ENCODE results near the gene LCNL1.

The LCNL1 gene

GRCh38 chr9:136960212-136960937 lies 22.4 kb upstream of the LCNL1 start:
- DNase-seq: no peak
- TF ChIP-seq POLR2A (IDR thresholded peaks at IDR 0.05; ENCODE audit: low read length) (no peak), GATA1 (IDR thresholded peaks at IDR 0.05; ENCODE audit: low read depth, low read length) (no peak)

- DNase-seq: no peak
Measured at GRCh38 chr9:136960938-136961275, 21.9 kb upstream of the LCNL1 start.

GRCh38 chr9:136961279-136962065 lies 21.3 kb upstream of the LCNL1 start:
- TF ChIP-seq POLR2A (IDR thresholded peaks at IDR 0.05; ENCODE audit: low read length) (no peak), GATA1 (IDR thresholded peaks at IDR 0.05; ENCODE audit: low read depth, low read length) (no peak)
- DNase-seq: no peak

More at GRCh38 chr9:136960938-136961275, 21.9 kb upstream of the LCNL1 start:
- TF ChIP-seq GATA1 (IDR thresholded peaks at IDR 0.05; ENCODE audit: low read depth, low read length) (no peak), POLR2A (IDR thresholded peaks at IDR 0.05; ENCODE audit: low read length) (no peak)

GRCh38 chr9:136962163-136962562 lies 20.6 kb upstream of the LCNL1 start:
- no peak for DNase-seq
- TF ChIP-seq POLR2A (IDR thresholded peaks at IDR 0.05; ENCODE audit: low read length) (no peak), GATA1 (IDR thresholded peaks at IDR 0.05; ENCODE audit: low read depth, low read length) (no peak)

GRCh38 chr9:136962701-136963248 lies 20.0 kb upstream of the LCNL1 start:
- no peak for DNase-seq
- TF ChIP-seq GATA1 (IDR thresholded peaks at IDR 0.05; ENCODE audit: low read depth, low read length) (no peak), POLR2A (IDR thresholded peaks at IDR 0.05; ENCODE audit: low read length) (no peak)

GRCh38 chr9:136963341-136963740 lies 19.5 kb upstream of the LCNL1 start:
- no peak for TF ChIP-seq POLR2A (IDR thresholded peaks at IDR 0.05; ENCODE audit: low read length)
- TF ChIP-seq GATA1 (IDR thresholded peaks at IDR 0.05; ENCODE audit: low read depth, low read length): no peak
- no peak for DNase-seq

GRCh38 chr9:136963751-136964150 lies 19.0 kb upstream of the LCNL1 start:
- no peak for TF ChIP-seq GATA1 (IDR thresholded peaks at IDR 0.05; ENCODE audit: low read depth, low read length)
- TF ChIP-seq POLR2A (IDR thresholded peaks at IDR 0.05; ENCODE audit: low read length): no peak
- DNase-seq: no peak

GRCh38 chr9:136964171-136964689 lies 18.6 kb upstream of the LCNL1 start:
- peak in 1 of 2 experiments; percentile 29 for DNase-seq
- TF ChIP-seq POLR2A (IDR thresholded peaks at IDR 0.05; ENCODE audit: low read length) (no peak), GATA1 (IDR thresholded peaks at IDR 0.05; ENCODE audit: low read depth, low read length) (no peak)

GRCh38 chr9:136964833-136965422 lies 17.9 kb upstream of the LCNL1 start:
- TF ChIP-seq POLR2A (IDR thresholded peaks at IDR 0.05; ENCODE audit: low read length) (no peak), GATA1 (IDR thresholded peaks at IDR 0.05; ENCODE audit: low read depth, low read length) (no peak)

GRCh38 chr9:136965771-136966484 lies 16.9 kb upstream of the LCNL1 start:
- DNase-seq: no peak
- TF ChIP-seq GATA1 (IDR thresholded peaks at IDR 0.05; ENCODE audit: low read depth, low read length) (no peak), POLR2A (IDR thresholded peaks at IDR 0.05; ENCODE audit: low read length) (no peak)

More at GRCh38 chr9:136964833-136965422, 17.9 kb upstream of the LCNL1 start:
- DNase-seq: no peak

GRCh38 chr9:136968333-136969127 lies 14.3 kb upstream of the LCNL1 start:
- no peak for DNase-seq
- TF ChIP-seq GATA1 (IDR thresholded peaks at IDR 0.05; ENCODE audit: low read depth, low read length): no peak

- no peak for DNase-seq
Measured at GRCh38 chr9:136969150-136969549, 13.6 kb upstream of the LCNL1 start.

GRCh38 chr9:136969774-136970173 lies 13.0 kb upstream of the LCNL1 start:
- no peak for DNase-seq
- TF ChIP-seq GATA1 (IDR thresholded peaks at IDR 0.05; ENCODE audit: low read depth, low read length) (no peak), POLR2A (IDR thresholded peaks at IDR 0.05; ENCODE audit: low read length) (no peak)

More at GRCh38 chr9:136969150-136969549, 13.6 kb upstream of the LCNL1 start:
- TF ChIP-seq GATA1 (IDR thresholded peaks at IDR 0.05; ENCODE audit: low read depth, low read length): no peak
- no peak for TF ChIP-seq POLR2A (IDR thresholded peaks at IDR 0.05; ENCODE audit: low read length)
